HG03469 (cell line): Measurements from ENCODE around the gene APOBEC3B.
"Not testable (repeated sequence)": the region's sequence is repeated elsewhere in the genome, so short reads cannot be mapped to it uniquely, and the experiment has no call there.

Experiments used
- ATAC-seq: cut with Tn5 transposase; IDR thresholded peaks from one replicate; pipeline ENCODE4 v1.9.1; 2021; ENCODE audit warnings: mild to moderate bottlenecking, moderate library complexity, moderate number of reproducible peaks; ENCODE audit not compliant: unreplicated experiment

The APOBEC3B gene

DNA sequence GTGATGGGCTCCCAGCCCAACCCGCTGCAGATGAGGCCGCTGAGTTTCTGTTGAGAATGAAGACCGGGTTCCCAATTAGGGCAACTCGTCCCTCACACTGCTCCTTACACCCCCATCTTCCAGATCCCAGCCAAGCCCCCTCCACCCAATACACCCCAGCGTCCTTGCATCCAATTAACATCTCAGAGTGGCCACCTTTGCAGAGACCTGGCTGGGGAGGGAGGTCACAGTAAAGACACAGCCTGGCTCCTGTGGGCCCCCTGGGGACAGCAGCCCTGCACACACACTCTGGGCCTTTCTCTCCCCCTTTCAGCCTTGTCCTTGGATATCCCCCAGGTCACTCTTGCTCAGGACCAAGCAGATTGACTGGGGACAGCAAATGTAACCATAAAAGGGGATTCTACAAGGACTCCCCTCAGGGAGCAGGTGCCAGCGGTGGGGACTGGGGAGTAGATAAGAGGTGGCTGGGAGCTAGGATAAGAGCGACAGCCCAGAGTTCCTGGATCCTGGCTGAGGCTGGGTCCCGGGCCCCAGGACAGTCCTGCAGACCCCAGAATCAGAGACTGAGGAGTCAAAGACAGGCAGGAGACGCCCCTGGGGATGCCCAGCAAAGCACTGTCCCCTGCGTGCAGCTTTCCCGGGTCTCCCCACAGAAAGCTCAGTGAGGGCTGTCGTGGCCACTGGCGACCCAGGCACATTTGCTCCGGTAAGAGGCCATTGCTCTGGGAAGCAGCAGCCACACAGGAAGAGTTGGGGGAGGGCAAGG lies 16.4 kb upstream of the APOBEC3B start:
- ATAC-seq: no peak

DNA sequence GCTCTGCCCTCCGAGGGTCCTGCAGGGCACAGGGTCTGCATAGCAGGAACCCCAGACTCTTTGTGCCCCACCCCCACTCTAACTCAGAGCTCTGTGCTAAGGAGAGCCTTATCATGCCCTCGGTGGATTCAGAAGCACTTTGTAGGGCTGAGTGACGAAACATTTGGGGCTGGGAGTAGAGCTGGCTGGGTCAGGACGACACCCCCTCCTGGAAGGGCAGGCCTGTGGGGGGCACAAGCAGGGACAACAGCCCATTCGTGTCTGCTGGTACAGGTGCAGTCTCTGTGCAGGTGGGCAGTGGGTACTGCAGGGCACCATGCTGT lies 15.8 kb upstream of the APOBEC3B start:
- no peak for ATAC-seq

DNA sequence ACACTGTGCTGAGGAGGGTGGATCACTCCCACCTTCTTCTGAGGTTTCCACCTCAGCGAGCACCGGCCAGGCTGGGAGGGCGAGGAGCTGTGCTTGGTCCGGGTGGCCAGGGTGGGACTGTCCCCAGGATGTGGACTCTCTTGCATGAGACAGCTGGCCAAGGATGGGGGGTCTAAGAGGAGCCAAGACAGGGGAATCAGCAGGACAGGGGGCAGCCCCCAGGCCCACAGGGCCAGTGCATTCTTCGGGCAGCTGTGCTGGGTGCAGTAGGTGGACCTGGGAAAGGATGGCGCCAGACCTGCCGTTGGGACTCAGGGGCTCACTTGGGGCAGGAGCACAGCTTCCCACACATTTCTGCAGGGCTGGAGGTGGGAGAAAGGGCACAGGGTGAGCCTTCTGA lies 15.2 kb upstream of the APOBEC3B start:
- ATAC-seq: no peak

DNA sequence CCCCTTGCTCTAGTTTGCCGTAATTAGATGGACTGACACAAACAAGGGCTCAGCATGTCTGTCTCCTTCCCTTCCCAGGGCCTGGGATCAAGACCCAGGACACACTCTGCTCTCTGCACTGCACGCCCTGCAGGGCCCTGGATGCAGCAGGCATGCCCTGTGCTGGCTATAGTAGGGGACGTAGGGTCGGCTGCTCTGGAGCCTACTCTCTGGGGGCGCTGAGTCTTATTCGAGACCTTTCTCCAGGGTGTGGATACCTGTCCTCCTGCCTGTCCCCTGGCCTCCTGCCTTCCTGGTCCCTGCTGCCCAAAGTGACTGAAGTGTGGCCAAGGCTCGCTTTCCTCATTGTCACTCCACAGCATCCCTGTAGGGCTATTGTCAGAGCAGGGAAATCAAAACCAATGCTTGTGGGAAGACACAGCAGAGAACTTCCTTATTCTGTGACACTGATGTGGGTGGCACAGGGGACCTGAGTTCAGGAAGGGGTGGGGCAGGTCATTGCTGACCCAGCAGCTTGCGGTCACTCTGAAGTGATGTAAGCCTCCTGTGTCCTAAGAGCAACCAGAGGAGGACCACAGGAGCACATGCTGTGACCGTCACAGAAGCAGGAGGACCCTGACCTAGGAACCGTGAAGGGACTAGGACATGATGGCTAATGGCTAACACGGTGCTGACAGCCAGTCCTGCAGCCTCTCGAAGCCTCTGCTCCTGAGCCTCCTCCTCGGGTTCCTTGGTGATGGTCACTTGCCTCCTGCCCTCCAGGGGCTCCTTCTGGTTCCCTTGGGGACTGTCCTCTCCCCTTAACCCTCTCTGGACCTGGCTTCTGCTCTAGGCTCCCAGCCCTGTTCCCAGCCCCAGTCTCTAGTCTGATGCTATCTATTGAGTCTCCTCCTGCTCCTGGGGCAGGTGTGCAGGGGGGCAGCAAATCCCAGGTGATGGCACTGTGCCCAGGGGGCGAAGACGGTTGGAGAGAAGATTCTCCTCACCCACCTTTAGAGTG lies 14.4 kb upstream of the APOBEC3B start:
- ATAC-seq: no peak

DNA sequence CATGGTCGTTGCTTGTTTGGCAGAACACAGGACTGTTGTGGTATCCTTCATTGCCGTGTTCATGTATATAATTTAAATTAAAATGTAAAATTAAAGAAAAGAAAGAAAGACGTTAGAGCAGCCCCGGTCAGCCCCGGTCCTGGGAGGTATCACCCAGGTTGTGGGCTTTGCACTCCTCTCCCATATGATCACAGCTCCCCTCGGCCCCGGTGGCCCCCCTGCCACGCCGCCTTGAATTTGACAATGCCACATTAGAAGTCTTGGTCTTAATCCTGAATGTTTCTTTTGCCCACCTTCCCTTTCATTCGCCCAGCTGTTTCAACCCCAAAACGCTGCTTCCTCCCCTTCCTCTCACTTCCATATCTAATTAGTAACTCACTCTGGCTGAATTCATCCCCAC lies 13.3 kb upstream of the APOBEC3B start:
- no peak for ATAC-seq

DNA sequence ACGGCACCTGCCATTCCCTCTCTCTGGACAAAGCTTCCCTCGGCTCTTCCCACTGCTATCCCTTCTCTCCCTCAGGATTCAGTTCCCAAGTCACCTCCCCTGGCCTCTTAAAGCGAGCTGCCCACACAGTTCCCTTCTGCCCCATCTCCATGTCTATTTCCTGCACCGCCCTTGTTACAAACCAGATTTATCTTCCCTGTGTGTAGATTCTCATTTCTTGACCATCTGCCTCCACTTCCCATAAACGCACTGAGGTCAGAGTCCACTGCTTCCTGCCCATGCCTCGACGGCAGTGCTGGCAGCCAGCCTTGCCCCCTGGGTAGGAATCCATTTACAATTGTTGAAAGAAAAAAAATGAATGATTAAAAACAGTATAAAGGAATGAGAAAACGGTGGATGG lies 11.6 kb upstream of the APOBEC3B start:
- no peak for ATAC-seq

DNA sequence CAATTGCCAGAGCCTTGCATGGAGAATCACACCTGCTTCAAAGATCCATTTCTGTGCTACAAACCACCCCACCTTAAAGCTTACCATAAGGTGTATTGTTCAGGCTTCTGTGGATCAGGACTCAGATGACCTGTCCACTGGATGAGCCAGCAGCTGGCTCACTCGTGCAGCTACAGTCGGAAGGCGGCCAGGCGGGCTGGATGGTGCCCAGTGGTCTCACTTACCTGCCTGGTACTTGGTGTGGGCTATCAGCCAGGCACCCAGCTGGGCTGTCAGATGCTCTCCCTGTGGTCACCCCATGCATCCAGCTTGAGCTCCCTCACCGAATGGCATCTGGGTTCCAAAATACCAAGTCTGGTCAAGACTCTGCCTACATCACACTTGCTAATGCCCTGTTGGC lies 10.9 kb upstream of the APOBEC3B start:
- no peak for ATAC-seq

DNA sequence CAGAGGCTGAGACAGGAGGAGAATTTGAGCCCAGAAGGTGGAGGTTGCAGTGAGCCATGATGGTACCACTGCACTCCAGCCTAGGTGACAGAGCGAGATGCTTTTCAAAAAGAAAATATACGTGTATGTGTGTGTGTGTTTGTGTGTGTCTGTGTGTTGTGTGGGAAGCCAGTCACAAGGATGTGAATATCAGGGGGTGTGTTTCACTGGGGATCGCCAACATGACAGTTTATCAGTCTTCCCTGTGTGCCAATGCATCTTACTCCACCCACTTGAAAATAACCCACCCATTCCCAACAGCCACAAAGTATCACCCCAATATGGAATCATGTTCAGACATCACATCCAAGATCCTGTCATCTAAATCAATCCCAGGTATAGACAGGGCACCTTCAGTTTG lies 10.4 kb upstream of the APOBEC3B start:
- ATAC-seq: no peak

DNA sequence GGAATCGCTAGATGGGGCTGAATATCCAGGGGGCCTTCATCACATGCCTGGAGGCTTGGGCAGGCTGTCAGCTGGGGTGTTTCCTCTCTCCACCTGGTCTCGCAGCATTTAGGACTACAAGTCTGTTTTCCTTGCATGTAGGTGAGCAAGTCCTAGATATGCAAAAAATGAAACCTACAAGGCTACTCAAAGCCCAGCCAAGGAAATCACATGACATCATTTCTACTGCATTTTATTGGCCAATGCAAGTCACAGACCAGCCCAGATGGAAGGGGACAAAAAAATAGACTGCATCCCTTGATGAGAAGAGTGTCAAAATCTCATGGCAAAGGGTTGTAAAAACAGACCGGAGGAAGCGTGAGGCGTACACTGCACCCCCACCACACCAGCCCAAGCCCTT lies 9.6 kb upstream of the APOBEC3B start:
- no peak for ATAC-seq

DNA sequence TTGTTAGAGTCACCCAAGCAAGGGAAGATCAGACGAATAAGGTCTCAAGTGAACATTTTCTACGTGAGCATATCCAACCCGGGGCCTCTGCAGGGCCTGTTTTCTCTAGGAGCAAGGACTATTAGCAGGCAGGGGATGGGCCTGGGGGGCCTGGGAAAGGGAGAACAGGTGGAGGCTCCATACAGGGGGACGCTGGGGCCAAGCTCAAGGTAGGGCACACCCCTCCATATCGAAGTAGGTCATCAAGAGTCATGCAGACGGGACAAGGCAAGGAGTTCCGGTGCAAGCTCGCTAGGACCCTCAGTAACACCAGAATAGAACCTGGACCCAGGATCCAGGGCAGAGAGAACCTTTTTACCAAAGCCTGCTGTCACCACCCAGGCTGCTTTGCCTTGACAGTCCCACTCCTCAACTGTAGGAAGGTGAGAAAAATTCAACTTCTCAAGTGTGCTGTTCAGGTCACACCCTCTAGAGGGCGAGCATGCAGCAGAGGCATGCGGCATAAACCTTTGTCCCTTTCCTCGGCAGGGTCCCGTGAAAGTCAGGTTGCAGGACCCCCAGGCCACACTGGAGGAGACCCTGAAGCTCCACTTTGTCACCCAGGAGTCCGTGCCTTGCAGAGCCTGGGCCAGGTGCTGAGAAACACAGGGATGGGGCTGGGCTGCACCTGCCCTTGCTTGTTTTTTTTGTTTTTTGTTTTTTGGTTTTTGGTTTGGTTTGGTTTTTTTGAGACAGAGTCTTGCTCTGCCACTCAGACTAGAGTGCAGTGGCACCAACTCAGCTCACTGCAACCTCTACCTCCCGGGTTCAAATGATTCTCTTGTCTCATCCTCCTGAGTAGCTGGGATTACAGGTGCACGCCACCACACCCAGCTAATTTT lies 8.6 kb upstream of the APOBEC3B start:
- no peak for ATAC-seq

DNA sequence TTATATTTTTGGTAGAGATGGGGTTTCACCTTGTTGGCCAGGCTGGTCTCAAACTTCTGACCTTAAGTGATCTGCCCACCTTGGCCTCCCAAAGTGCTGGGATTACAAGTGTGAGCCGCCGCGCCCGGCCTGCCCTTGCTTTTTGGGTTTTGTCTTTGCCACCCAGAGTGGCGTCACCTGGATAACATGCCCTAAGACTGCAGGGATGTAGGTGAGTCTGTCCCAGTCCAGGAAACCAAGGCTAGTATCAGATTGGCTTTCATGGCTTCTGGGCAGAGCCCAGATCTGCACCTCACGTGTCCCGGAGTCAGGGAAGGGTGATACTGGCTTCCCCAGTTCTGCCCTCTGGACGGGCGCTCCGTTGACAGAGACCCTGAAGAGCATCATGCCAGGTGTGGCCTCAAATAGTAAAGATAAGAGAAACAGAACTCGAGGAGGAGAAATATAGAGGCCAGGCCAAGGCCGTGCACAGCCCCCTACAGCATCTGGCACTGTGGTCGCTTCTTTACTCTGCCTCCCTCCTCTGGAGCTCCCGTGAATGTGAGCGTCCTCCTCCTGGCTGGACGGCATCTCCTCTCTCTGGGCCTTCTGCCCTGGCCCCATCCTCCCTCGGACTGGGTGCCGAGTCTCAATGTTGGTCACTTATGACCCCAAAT lies 7.8 kb upstream of the APOBEC3B start:
- no peak for ATAC-seq

DNA sequence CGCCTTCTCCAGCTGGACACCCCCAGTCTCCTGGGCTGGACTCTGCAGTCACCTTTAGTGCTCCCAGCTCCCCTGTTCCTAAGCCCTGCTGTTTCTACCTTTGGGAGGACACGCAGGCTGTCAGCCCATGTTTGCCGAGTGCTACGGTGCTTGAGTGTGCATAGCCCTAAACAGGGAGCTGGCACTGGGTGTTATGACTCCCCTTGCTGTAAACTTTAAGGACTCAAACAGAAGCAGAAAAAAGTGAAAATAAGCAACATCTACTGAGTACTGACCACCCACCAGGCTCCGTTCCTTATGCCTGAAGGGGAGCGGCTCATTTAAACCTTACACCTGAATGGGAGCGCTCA lies 7.3 kb upstream of the APOBEC3B start:
- no peak for ATAC-seq

DNA sequence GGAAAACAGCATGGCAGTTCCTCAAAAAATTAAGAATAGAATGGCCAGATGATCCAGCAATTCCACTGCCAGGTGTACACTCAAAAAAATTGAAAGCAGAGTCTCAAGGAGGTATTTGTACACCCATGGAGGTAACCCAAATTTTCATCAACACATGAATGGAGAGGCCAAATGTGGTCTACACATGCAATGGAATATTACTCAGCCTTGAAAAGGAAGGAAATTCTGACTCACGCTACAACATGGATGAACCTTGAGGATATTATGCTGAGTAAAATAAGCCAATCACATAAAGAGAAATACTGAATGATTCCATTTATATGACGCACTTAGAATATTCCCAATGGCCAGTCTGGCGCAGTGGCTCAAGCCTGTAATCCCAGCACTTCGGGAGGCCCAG lies 4.9 kb upstream of the APOBEC3B start:
- ATAC-seq: not testable (repeated sequence)

DNA sequence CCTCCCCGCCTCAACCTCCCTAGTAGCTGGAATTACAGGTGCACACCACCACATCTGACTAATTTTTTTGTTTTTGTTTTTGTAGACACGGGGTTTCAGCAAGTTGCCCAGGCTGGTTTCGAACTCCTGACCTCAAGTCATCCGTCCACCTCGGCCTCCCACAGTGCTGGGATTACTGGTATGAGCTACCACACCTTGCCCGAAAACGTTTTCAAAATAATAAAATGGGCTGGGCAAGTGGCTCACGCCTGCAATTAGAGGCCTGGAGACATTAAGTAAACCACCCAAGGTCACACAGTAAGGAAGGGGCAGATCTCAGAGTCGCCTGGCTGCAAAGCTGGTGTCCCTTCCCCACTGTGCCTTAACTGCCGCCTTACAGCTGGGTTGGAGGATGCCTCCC lies 1.6 kb upstream of the APOBEC3B start:
- not testable (repeated sequence) for ATAC-seq

DNA sequence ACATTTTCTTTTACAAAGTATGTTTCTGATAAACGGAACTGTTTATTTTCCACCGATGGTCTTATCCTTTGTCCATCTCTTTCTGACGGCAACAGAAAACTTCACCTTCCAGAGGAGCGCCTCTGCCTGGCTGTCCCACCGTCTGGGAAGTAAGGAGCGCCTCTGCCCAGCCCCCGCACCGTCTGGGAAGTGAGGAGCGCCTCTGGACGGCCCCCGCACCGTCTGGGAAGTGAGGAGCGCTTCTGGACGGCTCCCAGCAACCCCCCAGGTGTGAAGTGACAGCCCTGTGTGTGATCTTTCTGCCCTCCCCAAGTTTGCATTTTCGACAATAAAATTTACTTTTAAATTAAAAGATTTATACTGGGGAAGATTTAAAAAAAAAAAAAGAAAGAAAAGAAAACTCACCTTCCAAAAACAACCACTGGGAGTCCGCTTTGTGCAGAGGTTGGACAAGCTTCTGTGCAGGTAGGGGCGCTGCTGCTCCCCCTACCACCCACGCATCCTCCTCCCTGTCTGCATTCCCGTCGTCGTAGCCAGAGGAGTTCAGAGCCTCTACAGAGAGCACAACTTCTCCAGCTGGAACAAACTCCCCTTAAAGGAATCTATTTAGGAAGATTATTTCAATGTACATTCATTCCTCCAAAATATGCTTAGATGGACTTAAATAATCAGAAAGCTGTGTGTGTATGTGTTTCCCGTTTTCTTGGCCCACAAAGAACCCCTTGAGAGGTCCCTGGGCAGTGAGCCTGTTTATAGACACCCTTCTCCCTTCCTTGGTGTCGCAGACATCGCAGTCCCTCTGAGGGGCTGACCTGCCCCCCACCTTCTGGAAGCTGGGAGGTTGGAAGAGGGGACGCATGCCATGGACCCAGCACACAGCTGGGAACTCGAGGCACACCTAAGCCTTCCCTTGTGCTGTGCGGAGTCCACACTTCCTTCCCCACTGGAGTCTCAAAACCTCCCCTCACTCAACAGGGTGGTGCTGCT lies 849 bp upstream of the APOBEC3B start:
- ATAC-seq: no peak

DNA sequence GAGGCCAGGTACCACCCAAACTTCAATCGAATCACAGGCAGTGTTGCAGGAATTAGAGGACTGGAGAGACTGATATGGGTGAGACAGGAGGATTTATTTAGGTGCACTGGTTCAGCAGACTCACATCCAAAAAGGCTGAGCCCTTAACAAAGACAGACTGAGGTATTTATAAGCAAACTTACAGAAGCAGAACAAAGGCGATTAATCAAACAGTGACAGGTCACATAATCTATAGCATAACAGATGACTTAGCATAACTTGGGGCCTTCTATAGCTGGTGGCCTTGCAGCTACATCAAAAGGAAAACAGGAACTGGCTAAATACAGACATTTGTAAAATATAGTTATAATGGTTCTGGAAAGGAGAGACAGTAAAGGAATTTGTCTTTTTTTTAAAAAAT lies 2.1 kb downstream of the APOBEC3B start:
- ATAC-seq: no peak

DNA sequence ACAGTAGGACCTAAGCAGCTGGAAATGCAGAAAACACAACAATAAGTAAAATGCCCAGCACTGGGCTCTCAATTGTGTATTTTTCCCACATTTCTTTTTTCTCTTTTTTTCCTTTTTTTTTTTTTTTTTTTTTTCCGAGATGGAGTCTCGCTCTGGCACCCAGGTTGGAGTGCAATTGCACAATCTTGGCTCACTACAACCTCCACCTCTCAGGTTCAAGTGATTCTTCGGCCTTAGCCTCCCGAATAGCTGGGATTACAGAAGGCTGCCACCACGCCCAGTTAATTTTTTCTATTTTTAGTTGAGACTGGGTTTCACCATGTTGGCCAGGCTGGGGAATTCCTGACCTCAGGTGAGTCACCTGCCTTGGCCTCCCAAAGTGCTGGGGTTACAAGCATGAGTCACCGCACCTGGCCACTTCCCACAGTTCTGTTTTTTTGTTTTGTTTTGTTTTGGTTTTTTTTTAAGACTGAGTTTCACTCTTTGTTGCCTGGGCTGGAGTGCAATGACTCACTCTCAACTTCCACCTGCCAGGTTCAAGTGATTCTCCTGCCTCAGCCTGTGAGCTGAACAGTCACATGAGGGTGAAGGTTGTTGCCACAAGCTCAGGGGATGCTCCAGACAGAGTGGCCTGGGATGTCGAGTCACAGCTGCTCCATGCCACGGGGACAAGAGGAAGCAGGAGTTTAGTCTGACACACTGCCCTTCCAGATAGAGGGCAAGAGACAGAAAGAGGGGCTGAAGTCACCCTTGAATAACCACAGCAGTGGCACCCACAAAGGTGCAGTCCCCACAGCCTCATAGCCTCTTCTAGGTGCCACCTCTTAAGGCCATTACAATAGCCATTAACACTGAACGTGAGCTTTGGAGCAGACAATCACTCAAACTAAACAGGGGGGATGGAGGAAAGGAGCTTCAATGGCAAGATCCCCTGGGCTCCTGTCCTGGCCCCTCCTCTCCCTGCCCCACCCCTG lies 2.9 kb downstream of the APOBEC3B start:
- ATAC-seq: peak; percentile 53

DNA sequence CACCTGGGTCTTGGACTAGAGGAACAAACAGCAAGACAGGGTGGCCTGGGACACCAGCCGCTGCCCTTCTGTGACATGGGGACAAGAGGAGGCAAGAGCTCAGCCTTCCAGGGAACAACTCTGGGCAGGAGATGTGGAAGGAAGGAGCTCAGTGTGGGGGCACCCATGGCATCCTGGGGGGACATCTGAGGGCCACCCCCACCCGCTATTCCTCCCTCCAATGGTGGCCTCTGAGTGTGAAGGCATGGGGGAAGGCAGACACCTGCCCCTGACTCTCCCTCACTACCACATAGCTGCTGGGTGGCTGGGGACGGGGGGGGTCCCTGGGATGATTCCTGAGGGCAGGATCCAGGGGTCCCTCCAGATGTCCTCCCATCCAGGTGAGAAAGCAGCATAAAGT lies 4.5 kb downstream of the APOBEC3B start:
- ATAC-seq: no peak
